IMR-90 (cell line): Measurements from ENCODE around the gene SMARCA4. TPM values are rescaled to one million over a fixed set of nuclear protein-coding genes. Genes with fewer than 3 reads are reported as not detected.

Experiments used
- ATAC-seq: fragments of 200-7000 bp; cut with Tn5 transposase; 2 replicates; pipeline ENCODE4 v1.9.1; 2020; ENCODE audit warnings: low read depth, mild to moderate bottlenecking, moderate library complexity
- BruUV-seq: library from RNA; stranded (reverse); fragments of 400-500 nt; replicated peaks from 2 replicates; lab custom pipeline; 2021; lab: Mats Ljungman, UMichigan
- CTCF ChIA-PET: fragments of 300-600 bp; formaldehyde crosslinking; extraction: SDS; loops from one replicate; lab custom pipeline; 2021; ENCODE audit warnings: antibody characterized with exemption; lab: Yijun Ruan, JAX
- POLR2A ChIA-PET: fragments of 300-600 bp; sonication (Branson Sonifier 250); formaldehyde crosslinking; loops from one replicate; lab custom pipeline; 2022; ENCODE audit warnings: antibody characterized with exemption; ENCODE audit not compliant: unreplicated experiment; lab: Charles Lee
- DNase-seq: peaks from one replicate; pipeline ENCODE4 v3.0.0; 2013
- H2AFZ ChIP-seq: replicated peaks from 2 replicates; pipeline ENCODE3; 2013; ENCODE audit warnings: low read length, mild to moderate bottlenecking; ENCODE audit not compliant: poor library complexity
- H2AK5ac ChIP-seq: 2 replicates; pipeline ENCODE4 v1.6.1; 2013; ENCODE audit warnings: low read depth, low read length, inconsistent platforms
- H2AK9ac ChIP-seq: replicated peaks from 2 replicates; pipeline ENCODE3; 2013; ENCODE audit warnings: mild to moderate bottlenecking, low read depth, low read length, moderate library complexity; ENCODE audit not compliant: poor library complexity
- H2BK120ac ChIP-seq: 2 replicates; pipeline ENCODE4 v1.6.1; 2013; ENCODE audit warnings: low read depth, low read length, inconsistent platforms
- H2BK15ac ChIP-seq: 3 replicates; pipeline ENCODE4 v1.6.1; 2013; ENCODE audit warnings: low read depth, low read length, inconsistent platforms
- H2BK20ac ChIP-seq: 2 replicates; pipeline ENCODE4 v1.6.1; 2013; ENCODE audit warnings: low read depth, mild to moderate bottlenecking, inconsistent platforms, low read length, moderate library complexity
- H2BK5ac ChIP-seq: 2 replicates; pipeline ENCODE4 v1.6.1; 2013; ENCODE audit warnings: mild to moderate bottlenecking, low read depth, low read length, inconsistent platforms; ENCODE audit not compliant: poor library complexity, severe bottlenecking
- H3K14ac ChIP-seq: replicated peaks from 2 replicates; pipeline ENCODE4 v1.6.1; 2013; ENCODE audit warnings: low read depth, low read length, inconsistent platforms
- H3K18ac ChIP-seq: 2 replicates; pipeline ENCODE4 v1.6.1; 2013; ENCODE audit warnings: low read depth, low read length, control low read depth
- H3K23ac ChIP-seq: 2 replicates; pipeline ENCODE4 v1.6.1; 2013; ENCODE audit warnings: low read depth, low read length, inconsistent platforms
- H3K27ac ChIP-seq: 2 replicates; pipeline ENCODE4 v1.5.1; 2013; ENCODE audit warnings: mild to moderate bottlenecking, control low read depth, low read length; ENCODE audit not compliant: insufficient read depth
- H3K27me3 ChIP-seq: 2 replicates; pipeline ENCODE4 v1.6.1; 2013; ENCODE audit warnings: low read length; ENCODE audit not compliant: control insufficient read depth, insufficient read depth
- H3K36me3 ChIP-seq: 2 replicates; pipeline ENCODE4 v1.6.1; 2013; ENCODE audit warnings: low read length, mixed read lengths; ENCODE audit not compliant: control insufficient read depth, insufficient read depth
- H3K4ac ChIP-seq: 2 replicates; pipeline ENCODE4 v1.6.1; 2013; ENCODE audit warnings: low read depth, low read length, inconsistent platforms
- H3K4me1 ChIP-seq: 2 replicates; pipeline ENCODE4 v1.6.1; 2013; ENCODE audit warnings: low read length, mixed read lengths; ENCODE audit not compliant: control insufficient read depth, insufficient read depth
- H3K4me2 ChIP-seq: 2 replicates; pipeline ENCODE4 v1.6.1; 2013; ENCODE audit warnings: low read depth, mild to moderate bottlenecking, control low read depth, low read length, moderate library complexity
- H3K4me3 ChIP-seq: 2 replicates; pipeline ENCODE4 v1.5.1; 2013; ENCODE audit warnings: low read depth, mild to moderate bottlenecking, control low read depth, low read length, moderate library complexity; ENCODE audit not compliant: insufficient read depth
- H3K56ac ChIP-seq: 2 replicates; pipeline ENCODE4 v1.6.1; 2013; ENCODE audit warnings: low read length, inconsistent platforms; ENCODE audit not compliant: insufficient read depth; ENCODE audit errors: extremely low read depth
- H3K79me1 ChIP-seq, 2 experiments: 2 replicates each; pipeline ENCODE4 v1.6.1; 2013; ENCODE audit warnings: low read length in 2 of 2, inconsistent platforms in 1 of 2, low read depth in 1 of 2
- H3K9ac ChIP-seq: 2 replicates; pipeline ENCODE4 v1.6.1; 2013; ENCODE audit warnings: low read depth, low read length, control low read depth
- H3K9me1 ChIP-seq: 2 replicates; pipeline ENCODE4 v1.6.1; 2013; ENCODE audit warnings: low read length, inconsistent platforms; ENCODE audit not compliant: insufficient read depth
- H3K9me3 ChIP-seq: 2 replicates; pipeline ENCODE4 v1.6.1; 2013; ENCODE audit warnings: low read length; ENCODE audit not compliant: control insufficient read depth, insufficient read depth
- H4K20me1 ChIP-seq: 2 replicates; pipeline ENCODE4 v1.6.1; 2013; ENCODE audit warnings: low read length, inconsistent platforms; ENCODE audit not compliant: insufficient read depth
- H4K5ac ChIP-seq: 2 replicates; pipeline ENCODE4 v1.6.1; 2013; ENCODE audit warnings: mild to moderate bottlenecking, low read depth, low read length, control low read depth
- H4K8ac ChIP-seq, 2 experiments: 2 replicates each; pipeline ENCODE4 v1.6.1; 2013; ENCODE audit warnings: low read depth in 2 of 2, low read length in 2 of 2, control low read depth in 1 of 2, inconsistent platforms in 1 of 2
- H4K91ac ChIP-seq: 2 replicates; pipeline ENCODE4 v1.6.1; 2013; ENCODE audit warnings: low read depth, low read length, inconsistent platforms; ENCODE audit not compliant: insufficient read depth
- CTCF ChIP-seq: conservative IDR thresholded peaks from 2 replicates; pipeline ENCODE4 v1.5.1; 2012; ENCODE audit warnings: mild to moderate bottlenecking, low read depth, low read length, improper control_type of control experiment
- ELK1 ChIP-seq: fragments of 150-350 bp; IDR thresholded peaks from 2 replicates; pipeline ENCODE4 v1.6.1; 2016; ENCODE audit warnings: low read depth, mild to moderate bottlenecking, low read length, moderate library complexity, borderline replicate concordance
- RAD21 ChIP-seq: IDR thresholded peaks from 2 replicates; pipeline ENCODE4 v1.6.1; 2012; ENCODE audit warnings: low read length, improper control_type of control experiment
- RCOR1 ChIP-seq: IDR thresholded peaks from 2 replicates; pipeline ENCODE4 v1.6.1; 2012; ENCODE audit warnings: mild to moderate bottlenecking, low read length, improper control_type of control experiment; ENCODE audit not compliant: insufficient replicate concordance
- WGBS, 2 experiments: methylation state at CpG; one replicate each; pipeline versions ENCODE4 v1.1.5 to v1.1.7; 2013; ENCODE audit warnings: missing lambda C conversion rate in 2 of 2; ENCODE audit not compliant: insufficient read length in 1 of 2; ENCODE audit errors: extremely low coverage in 2 of 2; 5-methylcytosine and 5-hydroxymethylcytosine counted together
- dilution Hi-C: fragments of 300-500 bp; cut with HindIII; formaldehyde crosslinking; loops from one replicate; pipeline ENCODE4 v1.14.3; 2018; ENCODE audit warnings: low sequenced_read_pairs; ENCODE audit not compliant: unreplicated experiment
- in situ Hi-C: fragments of 300-500 bp; cut with MboI; formaldehyde crosslinking; loops from 3 replicates; pipeline ENCODE4 v1.14.3; 2019; ENCODE audit warnings: low sequenced_read_pairs, inconsistent platforms, mixed read lengths
- intact Hi-C: fragments of 100-400 bp; cut with micrococcal nuclease; formaldehyde crosslinking; loops from 2 replicates; pipeline ENCODE4 v1.10.0; 2022
- polyA plus RNA-seq, 3 experiments: library from polyadenylated mRNA; depleted of rRNA; stranded (reverse); fragments of >200 nt; gene quantifications; 2 replicates each; pipeline ENCODE4 v1.2.3, GENCODE V29; 2012; ENCODE audit warnings: low replicate concordance in 1 of 3
- total RNA-seq: library from RNA; depleted of rRNA; stranded (reverse); fragments of >200 nt; gene quantifications from 2 replicates; pipeline ENCODE4 v1.2.3, GENCODE V29; 2012
- TF ChIP-seq, protein P1 (sequence below): fragments of 150-350 bp; IDR thresholded peaks from 2 replicates; pipeline ENCODE4 v1.6.1; 2017; ENCODE audit warnings: mild to moderate bottlenecking, antibody characterized with exemption, low read length, low read depth

SMARCA4 gene
- total and polyA plus RNA-seq, 2 of the 4 experiments (the other 2 are of a cell fraction) = 41.4 to 85.6 TPM

- H4K20me1 ChIP-seq = peaks cover 56% of the 10 kb centered on the region
- CTCF ChIA-PET = no interaction called here
- peak overlapping the region; percentile 7 to 37; a peak in 1 of 4 replicates for H4K8ac ChIP-seq
These were observed 131.3 kb downstream of the SMARCA4 start for GRCh38 chr19:11092181-11092538.

More at GRCh38 chr19:11092181-11092538, 131.3 kb downstream of the SMARCA4 start:
- H3K56ac ChIP-seq = peak overlapping the region; percentile 31; the same call in 1 of the 2 replicates
- peaks cover 18 to 82% of the 10 kb centered on the region in 2 experiments for H3K79me1 ChIP-seq
- H3K18ac ChIP-seq = no peak overlapping the region
- H2BK20ac ChIP-seq = peak overlapping the region; percentile 53; the same call in 1 of the 2 replicates
- BruUV-seq = no TSS peak
- peaks cover 21% of the 10 kb centered on the region for H3K9me1 ChIP-seq
- 60% methylated on average over 2 of the region's 6 CpGs; no CpG with 5 or more reads in 1 of the 2 experiments for WGBS, 2 experiments
- H3K4me3 ChIP-seq = no peak overlapping the region
- H3K4me2 ChIP-seq = peak overlapping the region; percentile 50; the same call in 1 of the 2 replicates
- H2AK5ac ChIP-seq = no peak overlapping the region; the same call in 1 of the 2 replicates
- peak overlapping the region; percentile 9 for H3K27ac ChIP-seq
- 0 out of 2 replicates have a peak overlapping the region, but pooled peaks have one; percentile 90 for H3K9ac ChIP-seq
- in situ Hi-C loops (no loop called here), intact Hi-C loops (no loop called here), dilution Hi-C loops (no loop called here)
- no peaks in the 10 kb centered on the region for H3K9me3 ChIP-seq
- no peak overlapping the region for H2AK9ac ChIP-seq
- H3K27me3 ChIP-seq = no peaks in the 10 kb centered on the region
- H3K23ac ChIP-seq = peak overlapping the region; percentile 98; the same call in 1 of the 2 replicates
- 0 out of 2 replicates have a peak overlapping the region, but pooled peaks have one; percentile 20 for H4K91ac ChIP-seq
- H3K4me1 ChIP-seq = peaks cover 14% of the 10 kb centered on the region
- POLR2A ChIA-PET = no interaction called here
- peaks cover 10% of the 10 kb centered on the region for H3K36me3 ChIP-seq
- H3K4ac ChIP-seq = peak overlapping the region; percentile 46; the same call in 1 of the 2 replicates
- no peak overlapping the region for H2AFZ ChIP-seq
- peak overlapping the region; percentile 88; the same call in 1 of the 2 replicates for H3K14ac ChIP-seq
- H4K5ac ChIP-seq = no peak overlapping the region
- H2BK120ac ChIP-seq = peak overlapping the region; percentile 87; the same call in 1 of the 2 replicates
- no peak for ATAC-seq
- TF ChIP-seq ELK1 (no peak), RCOR1 (no peak), CTCF (no peak), RAD21 (no peak)
- TF ChIP-seq, protein P1, sequence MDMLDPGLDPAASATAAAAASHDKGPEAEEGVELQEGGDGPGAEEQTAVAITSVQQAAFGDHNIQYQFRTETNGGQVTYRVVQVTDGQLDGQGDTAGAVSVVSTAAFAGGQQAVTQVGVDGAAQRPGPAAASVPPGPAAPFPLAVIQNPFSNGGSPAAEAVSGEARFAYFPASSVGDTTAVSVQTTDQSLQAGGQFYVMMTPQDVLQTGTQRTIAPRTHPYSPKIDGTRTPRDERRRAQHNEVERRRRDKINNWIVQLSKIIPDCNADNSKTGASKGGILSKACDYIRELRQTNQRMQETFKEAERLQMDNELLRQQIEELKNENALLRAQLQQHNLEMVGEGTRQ = no peak
- peak overlapping the region; percentile 94 for H2BK5ac ChIP-seq
- peak; percentile 74 for DNase-seq
- peak overlapping the region; percentile 25; the same call in 1 of the 3 replicates for H2BK15ac ChIP-seq
